Ascending aorta (tissue), 2 donors: ENCODE results near the gene ZNF79. TPM values are rescaled to one million over a fixed set of nuclear protein-coding genes. Genes with fewer than 3 reads are reported as not detected.

Experiments used
- DNase-seq, 2 donors: peaks; one replicate each; pipeline ENCODE4 v3.0.0-alpha.2; 2019; ENCODE audit warnings: low spot score in 2 of 2
- H3K27ac ChIP-seq, 2 donors: fragments of 200-600 bp; sonication (generic); one replicate each; pipeline ENCODE4 v1.5.1; 2016 to 2017; ENCODE audit warnings: mild to moderate bottlenecking in 1 of 2
- H3K27me3 ChIP-seq: fragments of 200-600 bp; sonication (generic); one replicate; pipeline ENCODE4 v1.5.1; 2017
- H3K36me3 ChIP-seq, 2 donors: fragments of 200-600 bp; sonication (generic); one replicate each; pipeline ENCODE4 v1.5.1; 2016
- H3K4me1 ChIP-seq, 2 donors: fragments of 200-600 bp; sonication (generic); one replicate each; pipeline ENCODE4 v1.5.1; 2016 to 2017; ENCODE audit warnings: mild to moderate bottlenecking in 1 of 2
- H3K4me3 ChIP-seq, 2 donors: fragments of 200-600 bp; sonication (generic); one replicate each; pipeline ENCODE4 v1.5.1; 2016 to 2017; ENCODE audit warnings: mild to moderate bottlenecking in 1 of 2
- H3K9me3 ChIP-seq, 2 donors: fragments of 200-600 bp; sonication (generic); one replicate each; pipeline ENCODE4 v1.5.1; 2016
- intact Hi-C: fragments of 100-400 bp; cut with DNase I; formaldehyde crosslinking; loops from one replicate; pipeline ENCODE4 v1.15.1; 2023
- total RNA-seq: library from RNA; depleted of rRNA; stranded (reverse); fragments of >200 nt; gene quantifications from one replicate; pipeline ENCODE4 v1.1.0, GENCODE V29; 2016
- TF ChIP-seq, protein P1 (sequence below), 3 experiments: fragments of 200-600 bp in 2 of 3; fragments of 450-650 bp in 1 of 3; sonication (generic) in 2 of 3; IDR thresholded peaks; one replicate each; pipeline ENCODE4 v1.5.1; 2016 to 2019; ENCODE audit warnings: antibody characterized with exemption in 3 of 3, mild to moderate bottlenecking in 1 of 3, moderate library complexity in 1 of 3

The ZNF79 gene
- total RNA-seq, 1 donor from 2014 or later: 2.9 TPM

DNA sequence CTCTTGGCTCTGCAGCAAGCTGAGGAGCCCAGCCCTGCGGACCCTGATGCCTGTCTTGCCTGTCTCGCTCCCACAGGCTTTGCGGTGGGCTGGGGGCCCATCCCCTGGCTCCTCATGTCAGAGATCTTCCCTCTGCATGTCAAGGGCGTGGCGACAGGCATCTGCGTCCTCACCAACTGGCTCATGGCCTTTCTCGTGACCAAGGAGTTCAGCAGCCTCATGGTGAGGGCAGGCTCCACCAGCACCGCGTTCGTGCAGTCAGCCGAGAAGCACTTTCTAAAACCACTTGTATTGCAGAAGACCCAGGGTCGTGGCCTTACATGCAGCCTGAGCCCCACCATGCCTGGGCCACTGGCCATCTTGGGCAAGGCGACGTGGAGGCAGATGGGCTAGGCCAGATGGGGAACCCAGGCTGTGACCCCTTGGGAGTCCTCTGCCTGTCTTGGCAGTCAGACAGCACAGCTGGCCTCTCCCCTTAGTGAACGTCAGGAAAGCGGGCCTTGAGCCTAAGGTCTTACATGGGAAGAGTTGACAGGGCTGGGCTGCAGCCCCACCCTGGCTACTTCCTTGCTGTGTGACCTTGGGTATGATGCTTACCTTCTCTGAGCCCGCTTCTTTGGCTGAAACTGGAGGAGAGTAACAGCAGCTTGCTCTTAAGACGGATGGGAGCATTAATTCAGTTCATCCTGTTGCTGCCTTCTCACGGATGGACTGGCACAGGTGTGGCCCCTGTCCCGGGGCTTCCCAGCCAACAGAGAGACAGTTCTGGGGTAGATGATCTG is 18.6 kb upstream of the ZNF79 start:
- no peak for DNase-seq
- no peaks in the 10 kb centered on the region for H3K9me3 ChIP-seq
- no peak overlapping the region for H3K27ac ChIP-seq
- H3K4me1 ChIP-seq: no peaks in the 10 kb centered on the region
- no peaks in the 10 kb centered on the region for H3K27me3 ChIP-seq
- intact Hi-C loops: no loop called here
- TF ChIP-seq, protein P1, sequence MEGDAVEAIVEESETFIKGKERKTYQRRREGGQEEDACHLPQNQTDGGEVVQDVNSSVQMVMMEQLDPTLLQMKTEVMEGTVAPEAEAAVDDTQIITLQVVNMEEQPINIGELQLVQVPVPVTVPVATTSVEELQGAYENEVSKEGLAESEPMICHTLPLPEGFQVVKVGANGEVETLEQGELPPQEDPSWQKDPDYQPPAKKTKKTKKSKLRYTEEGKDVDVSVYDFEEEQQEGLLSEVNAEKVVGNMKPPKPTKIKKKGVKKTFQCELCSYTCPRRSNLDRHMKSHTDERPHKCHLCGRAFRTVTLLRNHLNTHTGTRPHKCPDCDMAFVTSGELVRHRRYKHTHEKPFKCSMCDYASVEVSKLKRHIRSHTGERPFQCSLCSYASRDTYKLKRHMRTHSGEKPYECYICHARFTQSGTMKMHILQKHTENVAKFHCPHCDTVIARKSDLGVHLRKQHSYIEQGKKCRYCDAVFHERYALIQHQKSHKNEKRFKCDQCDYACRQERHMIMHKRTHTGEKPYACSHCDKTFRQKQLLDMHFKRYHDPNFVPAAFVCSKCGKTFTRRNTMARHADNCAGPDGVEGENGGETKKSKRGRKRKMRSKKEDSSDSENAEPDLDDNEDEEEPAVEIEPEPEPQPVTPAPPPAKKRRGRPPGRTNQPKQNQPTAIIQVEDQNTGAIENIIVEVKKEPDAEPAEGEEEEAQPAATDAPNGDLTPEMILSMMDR (IDR thresholded peaks at IDR 0.05): no peak
- peaks cover 21 to 45% of the 10 kb centered on the region in 2 donors for H3K36me3 ChIP-seq
- no peak overlapping the region for H3K4me3 ChIP-seq

DNA sequence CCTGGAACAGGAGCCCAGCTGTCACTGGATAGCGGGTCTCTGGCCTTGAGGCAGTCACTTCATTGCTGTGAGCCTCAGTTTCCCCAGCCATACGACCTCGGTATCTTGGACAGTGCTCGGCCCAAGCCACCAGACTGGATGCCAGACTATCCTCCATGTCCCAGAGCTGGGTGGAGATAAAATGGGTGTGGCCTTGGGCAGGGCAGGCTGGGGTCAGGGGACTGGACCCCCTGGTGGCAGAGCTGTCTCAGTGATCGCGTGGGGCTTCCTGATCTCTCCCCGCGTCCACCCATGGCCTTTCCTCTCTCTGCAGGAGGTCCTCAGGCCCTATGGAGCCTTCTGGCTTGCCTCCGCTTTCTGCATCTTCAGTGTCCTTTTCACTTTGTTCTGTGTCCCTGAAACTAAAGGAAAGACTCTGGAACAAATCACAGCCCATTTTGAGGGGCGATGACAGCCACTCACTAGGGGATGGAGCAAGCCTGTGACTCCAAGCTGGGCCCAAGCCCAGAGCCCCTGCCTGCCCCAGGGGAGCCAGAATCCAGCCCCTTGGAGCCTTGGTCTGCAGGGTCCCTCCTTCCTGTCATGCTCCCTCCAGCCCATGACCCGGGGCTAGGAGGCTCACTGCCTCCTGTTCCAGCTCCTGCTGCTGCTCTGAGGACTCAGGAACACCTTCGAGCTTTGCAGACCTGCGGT is 17.2 kb upstream of the ZNF79 start:
- intact Hi-C loops: no loop called here
- H3K27ac ChIP-seq: no peak overlapping the region

DNA sequence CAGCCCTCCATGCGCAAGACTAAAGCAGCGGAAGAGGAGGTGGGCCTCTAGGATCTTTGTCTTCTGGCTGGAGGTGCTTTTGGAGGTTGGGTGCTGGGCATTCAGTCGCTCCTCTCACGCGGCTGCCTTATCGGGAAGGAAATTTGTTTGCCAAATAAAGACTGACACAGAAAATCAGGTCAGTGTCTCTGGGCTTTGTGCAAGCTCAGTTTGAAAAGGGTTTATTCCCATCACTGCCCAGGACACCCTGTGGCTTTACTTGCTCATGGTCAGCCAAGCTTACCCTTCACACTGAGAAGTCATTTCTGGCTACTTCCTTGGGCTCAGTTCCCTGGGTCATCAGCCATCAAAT is 16.7 kb upstream of the ZNF79 start:
- Histone ChIP-seq H3K9me3 (no peaks in the 10 kb centered on the region), H3K27ac (no peak overlapping the region), H3K4me1 (no peaks in the 10 kb centered on the region), H3K36me3 (peaks cover 21 to 40% of the 10 kb centered on the region in 2 donors), H3K27me3 (no peaks in the 10 kb centered on the region), H3K4me3 (no peak overlapping the region)
- TF ChIP-seq, protein P1 (IDR thresholded peaks at IDR 0.05): no peak
- intact Hi-C loops: no loop called here
- no peak for DNase-seq

More for the DNA sequence above, 17.2 kb upstream of the ZNF79 start:
- H3K4me3 ChIP-seq: no peak overlapping the region
- H3K36me3 ChIP-seq: peaks cover 21 to 44% of the 10 kb centered on the region in 2 donors
- TF ChIP-seq, protein P1 (IDR thresholded peaks at IDR 0.05): no peak
- H3K4me1 ChIP-seq: no peaks in the 10 kb centered on the region
- H3K27me3 ChIP-seq: no peaks in the 10 kb centered on the region
- no peak for DNase-seq
- no peaks in the 10 kb centered on the region for H3K9me3 ChIP-seq

DNA sequence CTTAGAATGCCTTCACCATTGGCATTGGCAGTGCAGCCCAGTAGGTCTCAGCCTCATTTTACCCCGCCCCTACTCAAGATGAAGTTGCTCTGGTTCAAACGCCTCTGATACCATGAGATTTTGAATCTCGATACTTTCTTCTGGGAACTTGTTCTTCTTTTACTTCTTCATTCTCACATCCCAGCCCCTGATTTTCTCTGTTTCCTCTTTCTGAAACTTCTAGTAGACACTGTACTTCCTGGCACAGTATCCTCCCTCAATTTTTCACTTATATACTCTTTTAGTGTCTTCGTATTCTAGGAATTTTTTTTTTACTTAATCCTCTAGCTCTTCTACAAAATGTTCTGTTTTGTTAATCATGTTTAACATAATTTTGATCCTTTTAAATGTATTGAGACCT is 13.1 kb upstream of the ZNF79 start:
- H3K27ac ChIP-seq: no peak overlapping the region
- H3K4me3 ChIP-seq: no peak overlapping the region
- peaks cover 2 to 15% of the 10 kb centered on the region in 2 donors for H3K36me3 ChIP-seq
- TF ChIP-seq, protein P1 (IDR thresholded peaks at IDR 0.05): no peak
- no peaks in the 10 kb centered on the region for H3K9me3 ChIP-seq
- H3K27me3 ChIP-seq: no peaks in the 10 kb centered on the region
- H3K4me1 ChIP-seq: no peaks in the 10 kb centered on the region
- intact Hi-C loops: no loop called here
- no peak for DNase-seq

DNA sequence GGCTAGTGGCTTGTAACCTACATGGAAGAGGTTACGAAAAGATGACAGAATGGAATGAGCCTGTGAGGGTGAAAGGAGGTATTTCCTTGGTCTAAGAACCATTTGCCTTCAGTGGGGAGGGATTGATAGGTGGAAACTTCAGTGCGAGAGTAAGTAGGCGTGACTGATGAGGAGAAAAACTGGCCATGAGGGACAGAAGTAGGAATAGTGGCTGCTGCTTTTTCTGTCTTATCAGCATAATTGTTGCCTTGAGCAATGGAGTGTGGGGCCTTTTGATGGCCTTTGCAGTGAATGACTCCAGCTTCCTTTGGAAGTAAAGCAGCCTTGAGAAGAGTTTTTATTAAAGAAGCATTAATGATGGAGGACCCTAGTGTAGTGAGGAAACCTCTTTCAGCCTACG is 9.0 kb upstream of the ZNF79 start:
- DNase-seq: no peak
- no peak overlapping the region for H3K27ac ChIP-seq
- intact Hi-C loops: no loop called here
- TF ChIP-seq, protein P1 (IDR thresholded peaks at IDR 0.05): no peak
- no peaks in the 10 kb centered on the region for H3K27me3 ChIP-seq
- no peaks in the 10 kb centered on the region for H3K4me1 ChIP-seq
- no peaks in the 10 kb centered on the region for H3K36me3 ChIP-seq
- no peaks in the 10 kb centered on the region for H3K9me3 ChIP-seq
- H3K4me3 ChIP-seq: no peak overlapping the region
